Pancreas (tissue), 10 donors: ENCODE measurements around the gene OGA. TPM values are rescaled to one million over a fixed set of nuclear protein-coding genes. Genes with fewer than 3 reads are reported as not detected.

Experiments used
- ATAC-seq, 4 donors: fragments of 200-7000 bp; cut with Tn5 transposase; one replicate each; pipeline versions ENCODE4 v1.8.0 to v1.9.1; 2020; ENCODE audit warnings: mild to moderate bottlenecking in 4 of 4, moderate library complexity in 4 of 4
- DNase-seq, 6 donors: peaks; one replicate each; pipeline ENCODE4 v3.0.0-alpha.2; 2020
- FAIRE-seq: peaks from 2 replicates; lab custom pipeline; 2012; peaks lifted over from hg19 to GRCh38; lab: Jason Lieb, UNC
- H3K27ac ChIP-seq, 4 donors: fragments of 200-600 bp; sonication (generic); 1 replicate in 3 of 4; 2 replicates in 1 of 4; pipeline versions ENCODE4 v1.5.0 to v1.8.0; 2020
- H3K27me3 ChIP-seq, 4 donors: fragments of 200-600 bp; one replicate each; pipeline ENCODE4 v1.8.0; 2021
- H3K36me3 ChIP-seq, 3 donors: fragments of 200-600 bp; sonication (generic) in 1 of 3; one replicate each; pipeline versions ENCODE4 v1.5.0 to v1.8.0; 2020 to 2021
- H3K4me1 ChIP-seq, 3 donors: fragments of 200-600 bp; one replicate each; pipeline ENCODE4 v1.8.0; 2021
- H3K4me3 ChIP-seq, 4 donors: fragments of 200-600 bp; sonication (generic) in 2 of 4; one replicate each; pipeline versions ENCODE4 v1.5.0 to v1.8.0; 2020 to 2021
- H3K9me3 ChIP-seq, 4 donors: fragments of 200-600 bp; one replicate each; pipeline ENCODE4 v1.8.0; 2021
- CTCF ChIP-seq, 4 donors: fragments of 200-600 bp; sonication (generic) in 3 of 4; IDR thresholded peaks; one replicate each; pipeline versions ENCODE4 v1.5.0 to v1.8.0; 2021; ENCODE audit warnings: antibody characterized with exemption in 4 of 4
- WGBS, 2 donors: extraction: QIAGEN DNeasy Blood & Tissue Kit; methylation state at CpG; one replicate each; pipeline ENCODE4 v1.1.7; 2013; 5-methylcytosine and 5-hydroxymethylcytosine counted together
- intact Hi-C, 3 donors: fragments of 100-400 bp; cut with DNase I; formaldehyde crosslinking; loops; one replicate each; pipeline versions ENCODE4 v1.11.1 to v1.14.2; 2022
- polyA plus RNA-seq, 2 donors: library from polyadenylated mRNA; stranded (reverse); fragments of 200-250 nt; gene quantifications; one replicate each; pipeline ENCODE4 v1.2.3, GENCODE V29; 2013
- total RNA-seq, 6 donors: library from RNA; stranded (reverse); fragmentation: NEBNext Ultra II Directional in 4 of 6; extraction: Animal tissue kit (Norgen Biotek cat#: 25700) in 4 of 6; gene quantifications; one replicate each; pipeline versions ENCODE4 v1.2.1 to v1.2.4, GENCODE V29; 2021 to 2023
- donor health status: healthy with polysubstance abuse.
- donor health status: DM: no; HTN: no; CAD: no; lungs with moderate emphysema.
- donor health status: DM: no; HTN: no; CAD: no.
- donor health status: control.
- donor health status: control.
- donor health status: Bipolar disorder and iron deficiency.
- donor health status: DM: yes; HTN: yes; CAD: no.
- donor health status: DM: no; HTN: no; CAD: no.
- donor health status: DM: no; HTN: no; CAD: no.
- donor health status: DM: yes; HTN: yes; CAD: no.

Gene OGA
- total and polyA plus RNA-seq, 8 donors = 29.3 to 57.3 (median 32.2) TPM

- FAIRE-seq (no peak), ATAC-seq (peak in 2 of 4 donors; percentile 63 to 64), DNase-seq (no peak)
- no peaks in the 10 kb centered on the region for H3K9me3 ChIP-seq
- H3K36me3 ChIP-seq = peaks cover 0 to 8% (median 0%) of the 10 kb centered on the region in 3 donors
- intact Hi-C loops = loop anchor here in 1 of 3 donors (10.0 kb wide), 1 partner anchor 166 kb away; no protein-coding TSS in a partner anchor
- no peaks in the 10 kb centered on the region for H3K4me1 ChIP-seq
- no peaks in the 10 kb centered on the region for H3K27me3 ChIP-seq
- H3K27ac ChIP-seq = no peak overlapping the region
- WGBS, 2 donors = 74 to 80% methylated on average over 3 of the region's 3 CpGs
- no peak for TF ChIP-seq CTCF (IDR thresholded peaks at IDR 0.05)
- no peak overlapping the region for H3K4me3 ChIP-seq
These were observed 30.7 kb upstream of the OGA start for GRCh38 chr10:101848894-101849351.

GRCh38 chr10:101848408-101848807 is 30.2 kb upstream of the OGA start:
- Histone ChIP-seq H3K36me3 (peaks cover 0 to 8% (median 0%) of the 10 kb centered on the region in 3 donors), H3K9me3 (no peaks in the 10 kb centered on the region), H3K27ac (no peak overlapping the region), H3K4me3 (no peak overlapping the region), H3K27me3 (no peaks in the 10 kb centered on the region), H3K4me1 (no peaks in the 10 kb centered on the region)
- TF ChIP-seq CTCF (IDR thresholded peaks at IDR 0.05) = no peak
- ATAC-seq (peak in 2 of 4 donors; percentile 23 to 41), FAIRE-seq (no peak), DNase-seq (no peak)
- WGBS, 2 donors = 74 to 85% methylated on average over 4 of the region's 4 CpGs
- intact Hi-C loops = loop anchor here in 1 of 3 donors (10.0 kb wide), 1 partner anchor 166 kb away; no protein-coding TSS in a partner anchor

GRCh38 chr10:101845893-101846292 is 27.6 kb upstream of the OGA start:
- Histone ChIP-seq H3K36me3 (peaks cover 0 to 8% (median 0%) of the 10 kb centered on the region in 3 donors), H3K4me1 (peaks cover 0 to 2% (median 0%) of the 10 kb centered on the region in 3 donors), H3K9me3 (no peaks in the 10 kb centered on the region), H3K27me3 (no peaks in the 10 kb centered on the region), H3K4me3 (no peak overlapping the region), H3K27ac (no peak overlapping the region)
- TF ChIP-seq CTCF (IDR thresholded peaks at IDR 0.05) = no peak
- 93 to 97% methylated on average over 3 of the region's 3 CpGs for WGBS, 2 donors
- intact Hi-C loops = loop anchor here in 1 of 3 donors (10.0 kb wide), 1 partner anchor 169 kb away; no protein-coding TSS in a partner anchor
- ATAC-seq (no peak), FAIRE-seq (no peak), DNase-seq (no peak)

- H3K27me3 ChIP-seq = no peaks in the 10 kb centered on the region
- peak; percentile 5 to 27 (median 14) for ATAC-seq
- no peak within 1 kb of the TSS for H3K27ac ChIP-seq
- 31 to 38% methylated on average over 41 to 58 of the region's 60 CpGs for WGBS, 2 donors
- no peak for FAIRE-seq
- DNase-seq = peak in 4 of 6 donors; percentile 30 to 76 (median 60)
- H3K9me3 ChIP-seq = no peaks in the 10 kb centered on the region
- peak within 1 kb of the TSS in 1 of 4 donors; percentile 35 for H3K4me3 ChIP-seq
- intact Hi-C loops = loop anchor here in 1 of 3 donors (10.0 kb wide), 1 partner anchor 171 kb away; no protein-coding TSS in a partner anchor
- peak in 3 of 4 donors; percentile 10 to 31 (median 31) for TF ChIP-seq CTCF (IDR thresholded peaks at IDR 0.05)
- peaks cover 0 to 3% (median 0%) of the 10 kb centered on the region in 3 donors for H3K4me1 ChIP-seq
- peaks cover 0 to 8% (median 0%) of the 10 kb centered on the region in 3 donors for H3K36me3 ChIP-seq
These were observed 25.1 kb upstream of the OGA start, which contains the start of gene KCNIP2 for GRCh38 chr10:101843032-101844021. Gene KCNIP2, minus strand, starts transcription at chr10:101843800. Its CDS starts 232 bp downstream, at chr10:101843568.
